Activated CD8-positive, alpha-beta T cell treated with anti-CD3 and anti-CD28 coated beads, Interleukin-2, amount 10 ng/mL, durations not matched to agents 7 days and 5 days (primary cell): ENCODE data around the gene PRC1. TPM values are rescaled to one million over a fixed set of nuclear protein-coding genes. Genes with fewer than 3 reads are reported as not detected.
"Not testable (repeated sequence)": the region's sequence is repeated elsewhere in the genome, so short reads cannot be mapped to it uniquely, and the experiment has no call there.

ENCODE experiments used
- ATAC-seq: fragments of 150-1000 bp; cut with Tn5 transposase; one replicate; pipeline ENCODE4 v1.10.0; 2021; ENCODE audit warnings: moderate library complexity
- CTCF ChIA-PET: fragments of 350-600 bp; sonication (Branson Sonifier 250); formaldehyde crosslinking; loops from one replicate; lab custom pipeline; 2021; ENCODE audit warnings: antibody characterized with exemption; lab: Charles Lee
- POLR2A ChIA-PET: fragments of 350-600 bp; sonication (Branson Sonifier 250); formaldehyde crosslinking; loops from one replicate; lab custom pipeline; 2021; ENCODE audit warnings: antibody characterized with exemption; lab: Charles Lee
- DNase-seq: peaks from one replicate; pipeline ENCODE4 v3.0.0-alpha.2; 2020
- H3K27ac Mint-ChIP-seq: one replicate; pipeline ENCODE4 v1.8.0; 2021; ENCODE audit warnings: mild to moderate bottlenecking, mixed read lengths
- H3K27me3 Mint-ChIP-seq: one replicate; pipeline ENCODE4 v1.8.0; 2021; ENCODE audit warnings: low read depth, mixed read lengths
- H3K36me3 Mint-ChIP-seq: one replicate; pipeline ENCODE4 v1.8.0; 2021; ENCODE audit warnings: low read depth, mixed read lengths
- H3K4me1 Mint-ChIP-seq: one replicate; pipeline ENCODE4 v1.8.0; 2021; ENCODE audit warnings: low read depth, mixed read lengths
- H3K4me3 Mint-ChIP-seq: one replicate; pipeline ENCODE4 v1.8.0; 2021; ENCODE audit warnings: mild to moderate bottlenecking, mixed read lengths
- H3K9me3 Mint-ChIP-seq: one replicate; pipeline ENCODE4 v1.8.0; 2022; ENCODE audit warnings: mixed read lengths; ENCODE audit not compliant: insufficient read depth
- total RNA-seq, 2 experiments: library from RNA; stranded (reverse); gene quantifications; one replicate each; pipeline ENCODE4 v1.2.3, GENCODE V29; 2021

PRC1 gene
- total RNA-seq, 2 experiments from 2014 or later = 180 to 189 TPM

DNA sequence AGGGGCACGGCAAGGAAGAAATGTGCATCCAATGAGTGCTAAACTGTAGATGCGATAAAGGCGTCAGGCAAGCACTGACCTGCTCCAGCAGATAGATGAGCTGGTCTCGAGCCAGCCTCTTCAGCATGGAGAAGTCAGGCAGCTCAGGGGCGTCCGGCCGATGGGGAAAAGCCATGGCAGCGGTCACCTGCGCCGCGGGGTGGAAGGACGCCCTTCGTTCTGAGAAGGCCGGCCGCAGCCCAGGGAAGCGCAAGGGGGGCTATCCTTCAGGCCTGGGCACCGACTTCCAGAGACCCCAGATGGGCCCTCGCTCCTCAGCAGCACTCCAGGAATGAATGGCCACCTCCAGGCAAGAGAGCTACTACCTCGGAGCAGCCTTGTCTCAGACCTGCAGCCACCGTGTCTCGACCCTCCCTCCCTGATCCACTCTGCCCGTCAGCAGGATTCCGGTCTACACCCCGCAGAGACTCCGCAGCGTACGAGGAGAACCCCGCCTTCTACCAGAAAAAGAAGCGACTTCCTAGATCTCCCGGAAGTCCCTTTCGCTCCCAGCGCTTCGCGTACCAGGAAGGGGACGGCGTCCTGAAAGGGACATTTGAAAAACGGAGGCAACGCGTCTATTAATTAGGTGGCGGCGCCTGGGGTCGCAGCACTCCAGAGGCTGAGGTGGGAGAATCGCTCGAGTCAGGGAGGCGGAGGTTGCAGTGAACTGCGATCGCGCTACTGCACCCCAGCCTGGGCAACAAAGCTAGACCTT, 27.9 kb upstream of the PRC1 start, which contains the start of gene VPS33B:
Gene VPS33B (minus strand): TSS at position 520 of the 757 bp plus-strand sequence. CDS start 345 bp downstream, at position 175.
- Mint-ChIP-seq H3K4me1 (peaks cover 43% of the 10 kb centered on the region), H3K4me3 (peak within 1 kb of the TSS; percentile 90)
- peak; percentile 89 for ATAC-seq

DNA sequence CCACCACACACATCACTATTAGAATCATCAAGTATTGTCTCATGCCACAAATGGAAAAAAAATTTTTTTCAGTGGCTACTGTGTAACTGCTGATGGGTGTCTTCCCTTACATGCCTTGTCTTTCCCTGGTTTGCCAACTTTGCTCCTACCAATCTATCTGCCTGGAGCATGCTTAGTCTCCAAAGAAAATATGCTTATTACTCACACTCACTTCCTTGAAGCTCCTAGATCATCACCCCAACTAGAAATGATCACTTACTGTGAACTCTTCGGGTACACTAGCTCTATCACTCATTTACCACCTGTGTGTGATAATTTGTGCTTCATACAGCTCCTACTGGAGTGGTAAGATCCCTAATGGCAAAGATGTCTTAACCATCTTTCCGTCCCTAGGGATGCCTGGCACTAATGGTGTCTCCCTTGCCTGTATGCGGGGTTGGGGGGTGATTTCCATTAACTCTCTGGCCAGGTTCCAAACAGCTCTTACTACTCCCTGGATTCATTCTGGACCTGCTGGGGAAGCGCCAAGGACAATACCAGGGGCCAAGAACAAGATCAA, 27.3 kb upstream of the PRC1 start:
- Mint-ChIP-seq H3K27me3 (no peaks in the 10 kb centered on the region), H3K36me3 (peaks cover 15% of the 10 kb centered on the region), H3K27ac (peak overlapping the region; percentile 87), H3K9me3 (no peaks in the 10 kb centered on the region), H3K4me3 (peak overlapping the region; percentile 90), H3K4me1 (peaks cover 43% of the 10 kb centered on the region)
- ChIA-PET CTCF (interaction anchor here (1.4 to 4.9 kb wide), 9 partner anchors 12 to 250 kb away, joined by 3 to 37 read pairs (median 5); partner anchors contain the start of gene SV2B), POLR2A (interaction anchor here (0.9 to 2.2 kb wide), 4 partner anchors 10 to 86 kb away, joined by 3 to 7 read pairs (median 4); partner anchors contain the start of genes RCCD1 and UNC45A)
- DNase-seq (no peak), ATAC-seq (peak; percentile 4)

More for the DNA sequence above, 27.9 kb upstream of the PRC1 start, which contains the start of gene VPS33B:
- peak; percentile 84 for DNase-seq
- no peaks in the 10 kb centered on the region for H3K27me3 Mint-ChIP-seq
- H3K9me3 Mint-ChIP-seq = no peaks in the 10 kb centered on the region
- H3K36me3 Mint-ChIP-seq = peaks cover 11% of the 10 kb centered on the region
- POLR2A ChIA-PET = interaction anchor here (0.9 to 2.2 kb wide), 4 partner anchors 10 to 87 kb away, joined by 3 to 7 read pairs (median 4); partner anchors contain the start of genes RCCD1 and UNC45A
- CTCF ChIA-PET = interaction anchor here (1.4 to 4.9 kb wide), 9 partner anchors 11 to 250 kb away, joined by 3 to 37 read pairs (median 5); partner anchors contain the start of gene SV2B
- peak within 1 kb of the TSS; percentile 87 for H3K27ac Mint-ChIP-seq

DNA sequence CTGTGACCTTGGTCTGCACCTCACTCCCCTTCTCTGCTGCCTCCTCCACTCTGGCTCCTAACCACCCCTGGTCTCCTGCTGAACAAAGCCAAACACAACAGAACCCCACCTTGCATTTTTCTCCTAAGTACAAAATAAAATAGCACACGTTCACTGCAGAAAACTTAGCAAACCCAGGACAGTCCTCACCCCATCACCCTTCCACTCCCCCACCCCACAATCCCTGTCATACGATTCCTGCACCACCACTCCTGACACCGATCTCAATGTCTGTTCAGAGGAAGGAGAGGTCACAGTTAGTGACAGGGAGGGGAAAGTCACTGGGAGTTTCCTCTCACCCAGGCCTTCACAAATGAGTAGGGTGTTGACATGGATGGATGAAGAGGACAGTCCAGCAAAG, 23.8 kb upstream of the PRC1 start:
- DNase-seq (no peak), ATAC-seq (no peak)
- Mint-ChIP-seq H3K27me3 (no peaks in the 10 kb centered on the region), H3K9me3 (no peaks in the 10 kb centered on the region), H3K36me3 (peaks cover 28% of the 10 kb centered on the region), H3K27ac (peak overlapping the region; percentile 27), H3K4me1 (peaks cover 36% of the 10 kb centered on the region), H3K4me3 (no peak overlapping the region)
- ChIA-PET POLR2A (no interaction called here), CTCF (interaction anchor here (0.6 kb wide), 1 partner anchor 37 kb away, joined by 3 read pairs; no protein-coding TSS in a partner anchor)

DNA sequence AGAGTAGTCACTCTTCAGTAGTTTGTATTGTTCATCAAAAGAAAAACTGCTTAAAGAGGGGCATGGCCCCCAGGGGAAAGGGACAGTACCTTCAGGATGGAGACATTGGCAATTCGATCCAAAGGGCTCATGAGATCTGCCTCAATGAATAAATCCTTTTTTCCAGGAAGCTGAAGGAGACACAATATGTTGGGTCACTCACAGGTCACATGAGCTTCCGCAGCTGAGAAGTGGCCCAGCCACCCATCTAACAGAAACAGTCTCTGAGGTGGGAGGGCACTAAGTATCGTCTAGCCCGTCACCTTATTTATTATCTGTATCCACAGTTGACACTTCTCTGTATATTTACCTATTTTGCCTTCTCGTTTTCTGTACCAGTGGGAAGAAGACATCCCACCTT, 23.4 kb upstream of the PRC1 start:
- DNase-seq (no peak), ATAC-seq (no peak)
- CTCF ChIA-PET = interaction anchor here (0.6 to 1.5 kb wide), 2 partner anchors 16 to 38 kb away, joined by 3 to 5 read pairs; no protein-coding TSS in a partner anchor
- Mint-ChIP-seq H3K9me3 (no peaks in the 10 kb centered on the region), H3K4me1 (peaks cover 32% of the 10 kb centered on the region), H3K27ac (no peak overlapping the region), H3K4me3 (no peak overlapping the region), H3K36me3 (peaks cover 28% of the 10 kb centered on the region), H3K27me3 (no peaks in the 10 kb centered on the region)
- POLR2A ChIA-PET = no interaction called here

DNA sequence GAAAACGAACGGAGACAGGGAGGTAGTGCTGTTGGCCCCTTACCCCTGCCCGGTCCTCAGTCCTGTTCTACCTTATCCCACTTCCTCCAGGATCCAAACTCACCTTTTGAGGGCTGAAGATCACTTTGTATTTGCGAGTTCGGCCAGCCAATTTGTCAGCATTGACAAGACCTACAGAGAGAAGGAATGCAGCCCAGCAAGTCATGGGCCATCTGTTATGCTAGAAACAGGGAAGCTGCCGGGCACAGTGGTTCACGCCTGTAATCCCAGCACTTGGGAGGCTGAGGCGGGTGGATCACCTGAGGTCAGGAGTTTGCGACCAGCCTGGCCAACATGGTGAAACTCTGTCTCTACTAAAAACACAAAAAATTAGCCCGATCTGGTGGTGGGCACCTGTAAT, 19.4 kb upstream of the PRC1 start:
- DNase-seq, H3K9me3 Mint-ChIP-seq, H3K27me3 Mint-ChIP-seq, POLR2A ChIA-PET, CTCF ChIA-PET, H3K27ac Mint-ChIP-seq, ATAC-seq, H3K4me1 Mint-ChIP-seq, H3K4me3 Mint-ChIP-seq: not testable (repeated sequence)
- H3K36me3 Mint-ChIP-seq = peaks cover 37% of the 10 kb centered on the region

DNA sequence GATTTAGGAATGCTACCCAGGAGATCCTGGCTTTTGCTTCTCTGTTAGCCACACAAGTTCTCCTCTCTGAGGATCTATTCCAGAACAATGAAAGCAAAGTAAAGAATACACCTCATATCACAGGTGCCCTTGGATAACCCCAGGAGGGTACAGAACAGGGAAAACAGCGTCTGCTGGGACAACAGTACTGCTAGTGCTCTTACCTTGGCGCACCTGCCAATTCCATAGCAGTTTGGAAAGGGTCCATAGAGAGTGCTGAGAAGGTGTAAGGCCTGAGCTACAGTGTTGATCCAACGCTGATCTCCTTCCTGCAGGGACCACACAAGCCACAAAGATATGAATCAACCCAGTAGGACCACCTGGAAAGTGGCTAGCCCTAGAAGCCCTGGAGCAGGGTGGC, 12.9 kb upstream of the PRC1 start:
- ATAC-seq (no peak), DNase-seq (no peak)
- Mint-ChIP-seq H3K4me3 (no peak overlapping the region), H3K27ac (peak overlapping the region; percentile 35), H3K9me3 (no peaks in the 10 kb centered on the region), H3K36me3 (peaks cover 55% of the 10 kb centered on the region), H3K27me3 (no peaks in the 10 kb centered on the region), H3K4me1 (no peaks in the 10 kb centered on the region)
- CTCF ChIA-PET = no interaction called here
- POLR2A ChIA-PET = no interaction called here

DNA sequence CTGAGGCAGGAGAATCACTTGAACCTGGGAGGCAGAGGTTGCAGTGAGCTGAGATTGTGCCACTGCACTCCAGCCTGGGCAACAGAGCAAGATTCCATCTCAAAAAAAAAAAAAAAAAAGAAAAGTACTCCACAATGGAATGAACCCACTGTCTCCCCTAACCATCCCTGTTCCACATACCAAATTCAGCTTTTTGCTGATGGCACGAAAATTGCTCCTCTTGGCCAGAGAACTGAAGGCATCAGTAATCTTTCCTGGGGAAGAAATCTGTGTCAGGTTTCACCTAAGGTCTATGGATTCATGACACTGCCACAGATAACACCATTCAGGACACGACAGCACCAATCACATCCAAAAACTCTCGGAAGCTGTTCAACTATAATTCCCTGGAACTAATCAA, 6.9 kb upstream of the PRC1 start:
- Mint-ChIP-seq H3K9me3 (no peaks in the 10 kb centered on the region), H3K4me1 (peaks cover 6% of the 10 kb centered on the region), H3K27me3 (no peaks in the 10 kb centered on the region), H3K27ac (no peak overlapping the region), H3K36me3 (peaks cover 61% of the 10 kb centered on the region), H3K4me3 (no peak overlapping the region)
- ATAC-seq (no peak), DNase-seq (no peak)
- CTCF ChIA-PET = interaction anchor here (2.5 kb wide), 1 partner anchor 32 kb away, joined by 6 read pairs; no protein-coding TSS in a partner anchor
- POLR2A ChIA-PET = no interaction called here

DNA sequence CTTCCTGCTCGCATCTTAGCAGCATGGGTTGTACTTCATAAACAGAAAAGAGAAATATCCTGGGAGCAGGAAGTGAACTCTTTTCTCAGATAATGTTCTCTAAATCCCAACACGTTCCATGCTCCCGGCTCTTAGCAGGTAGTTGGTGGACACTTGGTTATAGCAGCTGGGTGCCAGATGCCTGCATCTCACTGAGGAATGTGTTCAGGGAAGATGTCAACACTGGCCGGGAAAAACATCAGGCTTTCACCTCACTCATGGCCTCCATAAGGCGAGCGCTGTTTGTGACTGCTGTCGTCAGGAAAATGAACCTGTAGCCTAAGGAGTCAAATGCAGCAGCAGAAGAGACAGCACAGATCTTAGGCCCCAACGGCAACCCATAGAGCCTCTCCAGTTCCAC, 4.4 kb upstream of the PRC1 start:
- ChIA-PET CTCF (no interaction called here), POLR2A (no interaction called here)
- Mint-ChIP-seq H3K4me1 (peaks cover 15% of the 10 kb centered on the region), H3K27ac (no peak overlapping the region), H3K4me3 (no peak overlapping the region), H3K9me3 (no peaks in the 10 kb centered on the region), H3K36me3 (peaks cover 51% of the 10 kb centered on the region), H3K27me3 (no peaks in the 10 kb centered on the region)
- no peak for DNase-seq
- ATAC-seq = no peak

DNA sequence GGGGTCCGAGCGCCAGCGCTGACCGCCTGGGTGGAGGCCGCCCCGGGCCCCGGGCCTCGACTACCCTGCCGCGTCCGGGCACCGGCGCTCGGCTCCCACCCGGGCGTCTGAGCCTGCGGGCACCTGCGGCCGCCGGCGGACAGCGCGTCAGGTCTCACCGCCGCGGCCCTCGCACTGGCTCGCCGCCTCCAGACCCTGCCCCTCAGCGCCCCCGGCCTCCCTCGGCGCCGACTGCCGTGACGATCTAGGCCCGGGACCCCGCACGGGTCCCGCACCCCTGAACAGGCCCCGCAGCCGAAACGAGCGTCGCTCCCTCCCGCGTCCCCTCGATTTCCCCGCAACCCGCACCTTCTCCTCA, 297 bp downstream of the PRC1 start:
- H3K27ac Mint-ChIP-seq = peak overlapping the region; percentile 100
- peak overlapping the region; percentile 100 for H3K4me3 Mint-ChIP-seq
- H3K9me3 Mint-ChIP-seq = no peaks in the 10 kb centered on the region
- POLR2A ChIA-PET = interaction anchor here (1.0 to 1.2 kb wide), 5 partner anchors 10 to 40 kb away, joined by 4 to 6 read pairs (median 4); partner anchors contain the start of gene RCCD1
- H3K4me1 Mint-ChIP-seq = peaks cover 41% of the 10 kb centered on the region
- ATAC-seq = peak; percentile 34
- CTCF ChIA-PET = interaction anchor here (1.5 to 2.2 kb wide), 2 partner anchors 38 to 63 kb away, joined by 7 to 12 read pairs; partner anchors contain the start of gene RCCD1
- peaks cover 47% of the 10 kb centered on the region for H3K36me3 Mint-ChIP-seq
- DNase-seq = no peak
- H3K27me3 Mint-ChIP-seq = no peaks in the 10 kb centered on the region

DNA sequence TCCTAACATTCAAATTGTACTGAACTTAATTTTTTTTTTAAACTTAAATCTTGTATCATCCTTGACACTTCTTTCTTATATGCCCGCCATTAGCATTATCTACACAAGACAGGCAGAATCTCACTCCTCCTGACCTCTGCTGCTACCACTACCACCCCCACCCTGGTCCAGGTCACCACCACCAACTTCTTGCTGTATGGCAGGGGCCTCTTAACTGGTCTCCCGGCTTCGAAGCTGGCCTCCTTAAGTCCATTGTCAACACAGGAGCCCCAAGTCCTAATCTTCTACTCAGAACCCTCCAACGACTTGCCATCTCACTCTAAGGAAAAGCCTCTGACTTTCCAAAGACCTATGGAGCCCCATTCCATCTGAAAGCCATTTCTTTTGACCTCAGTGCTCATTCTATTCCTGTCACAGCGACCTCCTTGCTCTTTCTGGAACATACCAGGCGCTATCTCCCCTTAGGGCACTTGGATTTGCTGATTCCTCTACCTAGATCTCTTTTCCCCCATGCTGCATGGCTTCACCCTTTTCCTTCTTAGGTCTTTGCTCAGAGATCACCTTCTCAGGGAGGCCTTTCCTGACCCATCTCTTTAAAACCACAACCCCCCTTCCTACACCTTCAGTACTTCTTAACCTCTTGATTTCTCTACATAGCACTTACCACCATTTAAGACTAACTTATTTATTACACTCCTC, 2.6 kb downstream of the PRC1 start:
- ChIA-PET POLR2A (no interaction called here), CTCF (interaction anchor here (1.0 kb wide), 1 partner anchor 41 kb away, joined by 3 read pairs; no protein-coding TSS in a partner anchor)
- H3K27ac Mint-ChIP-seq = peak overlapping the region; percentile 26
- peaks cover 32% of the 10 kb centered on the region for H3K36me3 Mint-ChIP-seq
- no peaks in the 10 kb centered on the region for H3K9me3 Mint-ChIP-seq
- H3K4me3 Mint-ChIP-seq = peak overlapping the region; percentile 19
- DNase-seq (no peak), ATAC-seq (no peak)
- H3K27me3 Mint-ChIP-seq = no peaks in the 10 kb centered on the region
- peaks cover 54% of the 10 kb centered on the region for H3K4me1 Mint-ChIP-seq

DNA sequence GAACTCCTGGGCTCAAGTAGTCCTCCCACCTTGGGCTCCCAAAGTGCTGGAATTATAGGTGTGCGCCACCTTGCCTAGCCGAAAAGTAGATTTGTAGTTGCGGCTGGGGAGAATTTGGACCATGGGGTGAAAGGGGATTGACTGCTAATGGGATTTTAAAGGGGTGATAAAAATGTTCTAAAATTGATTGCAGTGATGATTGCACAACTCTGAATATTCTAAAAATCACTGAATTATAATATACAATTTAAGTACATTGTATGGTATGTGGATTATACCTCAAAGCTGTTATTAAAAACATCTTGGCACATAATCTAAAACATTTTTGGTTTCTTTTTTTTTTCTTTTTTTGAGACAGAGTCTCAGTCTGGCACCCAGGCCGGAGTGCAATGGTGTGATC, 3.9 kb downstream of the PRC1 start:
- Mint-ChIP-seq H3K27ac (no peak overlapping the region), H3K9me3 (no peaks in the 10 kb centered on the region), H3K36me3 (peaks cover 33% of the 10 kb centered on the region), H3K4me1 (peaks cover 46% of the 10 kb centered on the region), H3K4me3 (no peak overlapping the region), H3K27me3 (no peaks in the 10 kb centered on the region)
- ChIA-PET POLR2A (no interaction called here), CTCF (interaction anchor here (0.5 to 2.2 kb wide), 3 partner anchors 34 to 60 kb away, joined by 3 to 9 read pairs (median 4); no protein-coding TSS in a partner anchor)
- DNase-seq = no peak
- ATAC-seq = no peak
